Osteoblast (primary cell): ENCODE data around the gene TMEM106B. TPM values are rescaled to one million over a fixed set of nuclear protein-coding genes. Genes with fewer than 3 reads are reported as not detected.

Experiments used
- DNase-seq: peaks from one replicate; pipeline ENCODE4 v3.0.0; 2011; ENCODE audit warnings: low spot score, mixed read lengths; ENCODE audit not compliant: insufficient read length; ENCODE audit errors: missing footprints
- H2AFZ ChIP-seq: 2 replicates; pipeline ENCODE4 v1.6.0; 2011; ENCODE audit warnings: mild to moderate bottlenecking, low read length
- H3K27ac ChIP-seq: 2 replicates; pipeline ENCODE4 v1.5.1; 2011; ENCODE audit warnings: mild to moderate bottlenecking, low read depth, low read length, moderate library complexity
- H3K27me3 ChIP-seq: 2 replicates; pipeline ENCODE4 v1.6.0; 2012; ENCODE audit warnings: mild to moderate bottlenecking, control low read depth, inconsistent platforms, low read length, moderate library complexity; ENCODE audit not compliant: insufficient read depth
- H3K36me3 ChIP-seq: 2 replicates; pipeline ENCODE4 v1.5.1; 2011; ENCODE audit warnings: mild to moderate bottlenecking, low read length, control low read depth, moderate library complexity; ENCODE audit not compliant: insufficient read depth
- H3K4me1 ChIP-seq: 2 replicates; pipeline ENCODE4 v1.5.1; 2011; ENCODE audit warnings: mild to moderate bottlenecking, low read length, control low read depth, moderate library complexity; ENCODE audit not compliant: insufficient read depth
- H3K4me2 ChIP-seq: 2 replicates; pipeline ENCODE4 v1.6.0; 2011; ENCODE audit warnings: mild to moderate bottlenecking, low read length; ENCODE audit not compliant: insufficient read depth
- H3K4me3 ChIP-seq: fragments of 200-600 bp; sonication (generic); 3 replicates; pipeline ENCODE4 v1.5.1; 2012; ENCODE audit warnings: mild to moderate bottlenecking, low read length, inconsistent platforms; ENCODE audit not compliant: insufficient read depth
- H3K79me2 ChIP-seq: 2 replicates; pipeline ENCODE4 v1.6.0; 2012; ENCODE audit warnings: mild to moderate bottlenecking, low read length, control low read depth, inconsistent platforms; ENCODE audit not compliant: insufficient read depth
- H3K9me3 ChIP-seq: 2 replicates; pipeline ENCODE4 v1.5.1; 2011; ENCODE audit warnings: low read depth, low read length, control low read depth
- H4K20me1 ChIP-seq: 2 replicates; pipeline ENCODE4 v1.6.0; 2012; ENCODE audit warnings: mild to moderate bottlenecking, low read length, control low read depth; ENCODE audit not compliant: insufficient read depth
- CTCF ChIP-seq: IDR thresholded peaks from 2 replicates; pipeline ENCODE4 v1.5.1; 2011; ENCODE audit warnings: mild to moderate bottlenecking, low read depth, low read length, moderate library complexity; ENCODE audit errors: extremely low read depth
- total RNA-seq: library from RNA; depleted of rRNA; stranded (reverse); fragments of >200 nt; gene quantifications from 2 replicates; pipeline ENCODE4 v1.2.3, GENCODE V29; 2012

TMEM106B gene
- total RNA-seq, 1 donor, result 61.9 TPM

GRCh38 chr7:12289996-12290395, 78.9 kb downstream of the TMEM106B start:
- Histone ChIP-seq H3K4me1 (no peaks in the 10 kb centered on the region), H3K79me2 (no peaks in the 10 kb centered on the region), H3K27me3 (no peaks in the 10 kb centered on the region), H3K27ac (no peak overlapping the region), H3K9me3 (no peaks in the 10 kb centered on the region), H4K20me1 (no peaks in the 10 kb centered on the region), H3K4me3 (no peak overlapping the region), H3K4me2 (no peak overlapping the region), H3K36me3 (no peaks in the 10 kb centered on the region), H2AFZ (no peak overlapping the region)
- no peak for TF ChIP-seq CTCF
- DNase-seq, result no peak

GRCh38 chr7:12290761-12291160, 79.7 kb downstream of the TMEM106B start:
- no peak for DNase-seq
- no peak overlapping the region for H3K4me3 ChIP-seq

GRCh38 chr7:12291870-12292269, 80.8 kb downstream of the TMEM106B start:
- Histone ChIP-seq H3K4me2 (no peak overlapping the region), H3K4me1 (no peaks in the 10 kb centered on the region), H3K36me3 (no peaks in the 10 kb centered on the region), H3K27ac (no peak overlapping the region), H3K79me2 (no peaks in the 10 kb centered on the region), H3K4me3 (no peak overlapping the region), H4K20me1 (no peaks in the 10 kb centered on the region), H3K27me3 (no peaks in the 10 kb centered on the region), H2AFZ (no peak overlapping the region), H3K9me3 (no peaks in the 10 kb centered on the region)
- TF ChIP-seq CTCF, result peak; percentile 39
- no peak for DNase-seq

More at GRCh38 chr7:12290761-12291160, 79.7 kb downstream of the TMEM106B start:
- Histone ChIP-seq H3K36me3 (no peaks in the 10 kb centered on the region), H3K4me1 (no peaks in the 10 kb centered on the region), H2AFZ (no peak overlapping the region), H3K27ac (no peak overlapping the region), H3K9me3 (no peaks in the 10 kb centered on the region), H4K20me1 (no peaks in the 10 kb centered on the region), H3K27me3 (no peaks in the 10 kb centered on the region), H3K79me2 (no peaks in the 10 kb centered on the region), H3K4me2 (no peak overlapping the region)
- no peak for TF ChIP-seq CTCF

Other genes with a start within 250 kb of the TMEM106B start
- gene VWDE, start 192.6 kb downstream of the TMEM106B start, total RNA-seq, result under 0.01 TPM in 1 of 2 replicates, not detected in the other